Keratinocyte (primary cell): Measurements from ENCODE around the gene PIERCE2. TPM values are rescaled to one million over a fixed set of nuclear protein-coding genes. Genes with fewer than 3 reads are reported as not detected.
"Not testable (repeated sequence)": the region's sequence is repeated elsewhere in the genome, so short reads cannot be mapped to it uniquely, and the experiment has no call there.

Experiments
- DNase-seq: peaks from one replicate; pipeline ENCODE4 v3.0.0-alpha.2; 2011; ENCODE audit warnings: low read depth, missing footprints, low spot score
- FAIRE-seq: peaks from 2 replicates; lab custom pipeline; 2011; peaks lifted over from hg19 to GRCh38; lab: Jason Lieb, UNC
- H2AFZ ChIP-seq: 2 replicates; pipeline ENCODE4 v1.6.0; 2012; ENCODE audit warnings: low read length, control low read depth, inconsistent platforms; ENCODE audit not compliant: control insufficient read depth
- H3K27ac ChIP-seq: 2 replicates; pipeline ENCODE4 v1.5.1; 2011; ENCODE audit warnings: low read length; ENCODE audit not compliant: control insufficient read depth, insufficient read depth
- H3K27me3 ChIP-seq: 3 replicates; pipeline ENCODE4 v1.6.0; 2011; ENCODE audit warnings: low read length; ENCODE audit not compliant: control insufficient read depth, insufficient read depth; ENCODE audit errors: extremely low read depth
- H3K36me3 ChIP-seq, 2 experiments: 2 replicates in 1 of 2; 3 replicates in 1 of 2; pipeline ENCODE4 v1.5.1; 2011; ENCODE audit warnings: low read length in 2 of 2, mild to moderate bottlenecking in 1 of 2; ENCODE audit not compliant: control insufficient read depth in 2 of 2, insufficient read depth in 2 of 2; ENCODE audit errors: extremely low read depth in 1 of 2
- H3K4me1 ChIP-seq: 3 replicates; pipeline ENCODE4 v1.5.1; 2011; ENCODE audit warnings: low read length; ENCODE audit not compliant: control insufficient read depth, insufficient read depth; ENCODE audit errors: extremely low read depth
- H3K4me2 ChIP-seq: 3 replicates; pipeline ENCODE4 v1.6.0; 2011; ENCODE audit warnings: low read depth, low read length; ENCODE audit not compliant: control insufficient read depth, insufficient read depth; ENCODE audit errors: extremely low read depth
- H3K4me3 ChIP-seq, 3 experiments: fragments of 200-600 bp in 1 of 3; sonication (generic) in 1 of 3; 2 replicates in 2 of 3; 3 replicates in 1 of 3; pipeline ENCODE4 v1.5.1; 2011 to 2016; ENCODE audit warnings: low read length in 3 of 3, mild to moderate bottlenecking in 3 of 3, control low read depth in 2 of 3, inconsistent platforms in 1 of 3, low read depth in 1 of 3, mixed read lengths in 1 of 3, mixed run types in 1 of 3, moderate library complexity in 1 of 3; ENCODE audit not compliant: control insufficient read depth in 2 of 3, insufficient read depth in 2 of 3; ENCODE audit errors: extremely low read depth in 1 of 3
- H3K79me2 ChIP-seq: 2 replicates; pipeline ENCODE4 v1.6.0; 2012; ENCODE audit warnings: low read length; ENCODE audit not compliant: control insufficient read depth, insufficient read depth
- H3K9ac ChIP-seq: 3 replicates; pipeline ENCODE4 v1.6.0; 2011; ENCODE audit warnings: low read length; ENCODE audit not compliant: control insufficient read depth, insufficient read depth; ENCODE audit errors: extremely low read depth
- H3K9me1 ChIP-seq: 3 replicates; pipeline ENCODE4 v1.6.0; 2011; ENCODE audit warnings: low read length; ENCODE audit not compliant: control insufficient read depth, insufficient read depth; ENCODE audit errors: extremely low read depth
- H3K9me3 ChIP-seq: 2 replicates; pipeline ENCODE4 v1.5.1; 2012; ENCODE audit warnings: low read depth, low read length; ENCODE audit not compliant: control insufficient read depth
- H4K20me1 ChIP-seq: 3 replicates; pipeline ENCODE4 v1.6.0; 2011; ENCODE audit warnings: low read length; ENCODE audit not compliant: control insufficient read depth, insufficient read depth; ENCODE audit errors: extremely low read depth
- CTCF ChIP-seq, 3 experiments: IDR thresholded peaks in 1 of 3; conservative IDR thresholded peaks in 1 of 3; optimal IDR thresholded peaks in 1 of 3; 2 replicates in 2 of 3; 3 replicates in 1 of 3; pipeline versions ENCODE3 to v1.5.1; 2011; ENCODE audit warnings: low read length in 3 of 3, mild to moderate bottlenecking in 3 of 3, moderate library complexity in 2 of 3, control low read depth in 1 of 3, inconsistent platforms in 1 of 3; ENCODE audit not compliant: insufficient read depth in 2 of 3; ENCODE audit errors: extremely low read depth in 1 of 3
- EZH2 ChIP-seq: IDR thresholded peaks from one replicate; pipeline ENCODE4 v1.6.1; 2012; ENCODE audit warnings: inconsistent platforms, mild to moderate bottlenecking, low read length, moderate library complexity
- dilution Hi-C: fragments of 300-500 bp; cut with MboI; formaldehyde crosslinking; loops from one replicate; pipeline ENCODE4 v1.7.0; 2020; ENCODE audit warnings: low sequenced_read_pairs; ENCODE audit not compliant: extremely low pct_ligation_motif_present
- polyA plus RNA-seq, 5 experiments: library from polyadenylated mRNA; depleted of rRNA in 3 of 5; stranded (reverse) in 3 of 5; stranded (forward) in 1 of 5; unstranded in 1 of 5; fragments of >200 nt; gene quantifications; 1 replicate in 1 of 5; 2 replicates in 3 of 5; 3 replicates in 1 of 5; pipeline versions ENCODE4 v1.2.1 to v1.2.3, GENCODE V29; 2011 to 2012; ENCODE audit warnings: missing spikeins in 2 of 5, low read depth in 1 of 5, low replicate concordance in 1 of 5

PIERCE2 gene
- polyA plus RNA-seq, 1 donor (not counting 4 experiments of a cell fraction or from before 2014, with no cell fraction given) = 4.3 TPM

- Histone ChIP-seq H3K4me1 (no peaks in the 10 kb centered on the region), H3K36me3 (no peaks in the 10 kb centered on the region), H3K27me3 (no peaks in the 10 kb centered on the region), H3K9me3 (no peaks in the 10 kb centered on the region), H3K27ac (no peak overlapping the region), H3K9ac (no peak overlapping the region), H3K9me1 (no peaks in the 10 kb centered on the region), H3K4me2 (no peak overlapping the region), H2AFZ (no peak overlapping the region), H3K79me2 (no peaks in the 10 kb centered on the region), H4K20me1 (no peaks in the 10 kb centered on the region), H3K4me3 (no peak overlapping the region)
- dilution Hi-C loops = no loop called here
- no peak for FAIRE-seq
- TF ChIP-seq CTCF (optimal IDR thresholded peaks at IDR 0.05 in 1 of 3, IDR thresholded peaks at IDR 0.05 in 1 of 3, conservative IDR thresholded peaks at IDR 0.05 in 1 of 3; ENCODE audit: extremely low read depth in 1 of 3, insufficient read depth in 2 of 3, low read length in 3 of 3) = no peak
- TF ChIP-seq EZH2 = no peak
- no peak for DNase-seq
Observed at GRCh38 chr15:55398243-55398642, 10.1 kb upstream of the PIERCE2 start.

GRCh38 chr15:55400050-55400449 lies 8.2 kb upstream of the PIERCE2 start:
- FAIRE-seq, H3K79me2 ChIP-seq: not testable (repeated sequence)

GRCh38 chr15:55401786-55402246 lies 6.5 kb upstream of the PIERCE2 start:
- Histone ChIP-seq H3K9ac (no peak overlapping the region), H3K4me3 (no peak overlapping the region), H4K20me1 (no peaks in the 10 kb centered on the region), H3K9me3 (no peaks in the 10 kb centered on the region), H3K4me2 (no peak overlapping the region), H3K79me2 (no peaks in the 10 kb centered on the region), H3K36me3 (no peaks in the 10 kb centered on the region), H3K27ac (no peak overlapping the region), H3K27me3 (no peaks in the 10 kb centered on the region), H3K4me1 (no peaks in the 10 kb centered on the region), H2AFZ (no peak overlapping the region), H3K9me1 (peaks cover 2% of the 10 kb centered on the region)
- TF ChIP-seq EZH2 = no peak
- TF ChIP-seq CTCF (optimal IDR thresholded peaks at IDR 0.05 in 1 of 3, IDR thresholded peaks at IDR 0.05 in 1 of 3, conservative IDR thresholded peaks at IDR 0.05 in 1 of 3; ENCODE audit: extremely low read depth in 1 of 3, insufficient read depth in 2 of 3, low read length in 3 of 3) = no peak
- dilution Hi-C loops = no loop called here
- DNase-seq (no peak), FAIRE-seq (no peak)

More at GRCh38 chr15:55400050-55400449, 8.2 kb upstream of the PIERCE2 start:
- H3K4me1 ChIP-seq, H3K9ac ChIP-seq, H3K27me3 ChIP-seq, DNase-seq, H3K9me3 ChIP-seq, H2AFZ ChIP-seq, H3K9me1 ChIP-seq, dilution Hi-C loops, H4K20me1 ChIP-seq, H3K36me3 ChIP-seq, H3K4me2 ChIP-seq, H3K4me3 ChIP-seq, H3K27ac ChIP-seq: not testable (repeated sequence)
